Uterus (tissue), 4 donors: Measurements from ENCODE around the gene CCDC174. TPM values are rescaled to one million over a fixed set of nuclear protein-coding genes. Genes with fewer than 3 reads are reported as not detected.
"Not testable (repeated sequence)": the region's sequence is repeated elsewhere in the genome, so short reads cannot be mapped to it uniquely, and the experiment has no call there.

Experiments
- DNase-seq, 2 donors: peaks; one replicate each; pipeline ENCODE4 v3.0.0-alpha.2; 2019 to 2020
- H3K27ac ChIP-seq, 2 donors: fragments of 200-600 bp; sonication (generic); 1 replicate in 1 of 2; 2 replicates in 1 of 2; pipeline ENCODE4 v1.5.1; 2016 to 2018
- H3K27me3 ChIP-seq, 2 donors: fragments of 200-600 bp; sonication (generic); one replicate each; pipeline ENCODE4 v1.5.1; 2018 to 2019; ENCODE audit warnings: control low read depth in 1 of 2
- H3K36me3 ChIP-seq, 2 donors: fragments of 200-600 bp; sonication (generic); one replicate each; pipeline ENCODE4 v1.5.1; 2019; ENCODE audit warnings: control low read depth in 1 of 2
- H3K4me1 ChIP-seq, 2 donors: fragments of 200-600 bp; sonication (generic); one replicate each; pipeline ENCODE4 v1.5.1; 2018 to 2019; ENCODE audit warnings: control low read depth in 1 of 2
- H3K4me3 ChIP-seq, 2 donors: fragments of 200-600 bp; sonication (generic); 1 replicate in 1 of 2; 2 replicates in 1 of 2; pipeline ENCODE4 v1.5.1; 2018 to 2019; ENCODE audit warnings: mild to moderate bottlenecking in 1 of 2
- H3K9me3 ChIP-seq, 2 donors: fragments of 200-600 bp; sonication (generic); one replicate each; pipeline ENCODE4 v1.5.1; 2019; ENCODE audit warnings: control low read depth in 1 of 2
- CTCF ChIP-seq, 4 experiments: fragments of 200-600 bp in 2 of 4; fragments of 450-650 bp in 2 of 4; sonication (generic) in 2 of 4; IDR thresholded peaks; one replicate each; pipeline ENCODE4 v1.5.1; 2016 to 2019; ENCODE audit warnings: antibody characterized with exemption in 4 of 4, mild to moderate bottlenecking in 2 of 4, moderate library complexity in 1 of 4
- POLR2A ChIP-seq, 2 donors: fragments of 450-650 bp; IDR thresholded peaks; one replicate each; pipeline ENCODE4 v1.6.1; 2016; ENCODE audit warnings: antibody characterized with exemption in 2 of 2, mild to moderate bottlenecking in 1 of 2, moderate library complexity in 1 of 2
- intact Hi-C: fragments of 100-400 bp; cut with DNase I; formaldehyde crosslinking; loops from one replicate; pipeline ENCODE4 v1.15.1; 2023; ENCODE audit warnings: low total_unique reads
- total RNA-seq, 4 donors: library from RNA; depleted of rRNA in 3 of 4; stranded (reverse); fragments of >200 nt in 3 of 4; gene quantifications; one replicate each; pipeline versions ENCODE4 v1.1.0 to v1.2.4, GENCODE V29; 2014 to 2023
- donor health status: DM: yes; HTN: yes; CAD: no.

CCDC174 gene
- total RNA-seq, 4 donors from 2014 or later: 5.3 to 33.1 (median 14.4) TPM

DNA sequence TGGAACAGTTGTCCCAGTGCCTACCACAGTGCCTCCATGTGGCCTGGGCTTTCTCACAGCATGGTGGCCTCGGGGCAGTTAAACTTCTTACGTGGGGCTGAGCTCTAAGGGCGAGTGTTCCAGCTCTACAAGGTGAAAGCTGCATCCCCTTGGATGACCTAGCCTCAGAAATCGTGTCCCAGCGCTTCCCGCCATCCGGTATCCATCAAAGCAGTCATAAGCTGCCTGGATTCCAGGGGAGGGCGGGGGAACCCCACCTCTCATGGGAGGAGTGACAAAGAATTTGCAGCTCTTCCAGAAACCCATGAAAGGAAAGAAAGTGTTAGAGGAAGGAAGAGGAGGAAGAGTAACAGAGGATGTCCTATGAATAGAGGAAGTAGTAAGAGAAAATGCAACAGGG, 45.8 kb upstream of the CCDC174 start:
- H3K4me3 ChIP-seq: no peak overlapping the region
- H3K36me3 ChIP-seq: no peaks in the 10 kb centered on the region
- TF ChIP-seq POLR2A (IDR thresholded peaks at IDR 0.05) (no peak), CTCF (IDR thresholded peaks at IDR 0.05) (no peak)
- DNase-seq: no peak
- H3K27ac ChIP-seq: no peak overlapping the region
- H3K27me3 ChIP-seq: peaks cover 3 to 13% of the 10 kb centered on the region in 2 donors
- intact Hi-C loops: no loop called here
- H3K4me1 ChIP-seq: peaks cover 0 to 9% of the 10 kb centered on the region in 2 donors
- no peaks in the 10 kb centered on the region for H3K9me3 ChIP-seq

GRCh38 chr3:14606669-14607339, 44.8 kb upstream of the CCDC174 start:
- peaks cover 0 to 9% of the 10 kb centered on the region in 2 donors for H3K4me1 ChIP-seq
- H3K9me3 ChIP-seq: no peaks in the 10 kb centered on the region
- H3K4me3 ChIP-seq: no peak overlapping the region
- intact Hi-C loops: no loop called here
- no peak overlapping the region for H3K27ac ChIP-seq
- TF ChIP-seq CTCF (IDR thresholded peaks at IDR 0.05): no peak
- no peak for TF ChIP-seq POLR2A (IDR thresholded peaks at IDR 0.05)
- H3K27me3 ChIP-seq: peaks cover 3 to 6% of the 10 kb centered on the region in 2 donors
- no peaks in the 10 kb centered on the region for H3K36me3 ChIP-seq
- DNase-seq: no peak

GRCh38 chr3:14608298-14608697, 43.3 kb upstream of the CCDC174 start:
- intact Hi-C loops: no loop called here
- no peak overlapping the region for H3K4me3 ChIP-seq
- H3K27me3 ChIP-seq: peaks cover 0 to 4% of the 10 kb centered on the region in 2 donors
- H3K4me1 ChIP-seq: no peaks in the 10 kb centered on the region
- H3K36me3 ChIP-seq: no peaks in the 10 kb centered on the region
- no peak for DNase-seq
- TF ChIP-seq POLR2A (IDR thresholded peaks at IDR 0.05): no peak
- TF ChIP-seq CTCF (IDR thresholded peaks at IDR 0.05): no peak
- no peaks in the 10 kb centered on the region for H3K9me3 ChIP-seq
- no peak overlapping the region for H3K27ac ChIP-seq

DNA sequence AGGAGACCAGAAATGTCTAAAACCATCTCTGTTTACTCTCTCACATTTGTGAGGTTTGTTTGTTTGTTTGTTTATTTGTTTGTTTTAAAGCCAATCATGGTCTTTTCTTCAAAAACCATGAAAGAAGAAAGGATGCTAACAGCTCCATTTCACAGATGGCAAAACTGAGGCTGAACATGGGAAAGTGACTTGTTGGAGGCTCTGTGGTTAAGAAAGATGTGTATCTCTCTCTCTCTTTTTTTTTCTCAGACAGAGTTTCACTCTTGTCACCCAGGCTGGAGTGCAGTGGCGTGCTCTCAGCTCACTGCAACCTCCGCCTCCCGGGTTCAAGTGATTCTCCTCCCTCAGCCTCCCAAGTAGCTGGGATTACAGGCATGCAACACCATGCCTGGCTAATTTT, 42.5 kb upstream of the CCDC174 start:
- intact Hi-C loops, H3K27ac ChIP-seq, H3K27me3 ChIP-seq, H3K36me3 ChIP-seq, H3K9me3 ChIP-seq, H3K4me3 ChIP-seq, DNase-seq, H3K4me1 ChIP-seq: not testable (repeated sequence)

DNA sequence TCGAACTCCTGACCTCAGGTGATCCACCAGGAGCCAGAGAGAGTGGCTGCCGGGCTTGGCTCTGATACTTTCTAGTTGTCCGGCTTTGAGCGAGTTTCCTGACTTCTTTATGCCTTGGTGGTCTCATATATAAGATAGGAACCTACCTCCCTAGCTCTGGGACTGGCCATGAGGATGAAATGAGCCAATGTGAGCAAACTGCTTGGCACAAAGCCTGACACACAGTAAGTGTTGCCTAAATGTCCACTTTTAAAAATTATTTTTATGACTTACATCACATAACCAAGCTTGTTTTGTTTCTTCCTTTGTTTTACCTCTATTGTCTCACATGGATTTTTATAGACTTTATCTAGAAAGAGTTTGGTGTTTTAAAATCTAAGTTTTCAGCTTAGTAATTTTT, 42.1 kb upstream of the CCDC174 start:
- H3K4me3 ChIP-seq: no peak overlapping the region

More for the DNA sequence above, 42.1 kb upstream of the CCDC174 start:
- Histone ChIP-seq H3K36me3 (no peaks in the 10 kb centered on the region), H3K27me3 (no peaks in the 10 kb centered on the region), H3K4me1 (no peaks in the 10 kb centered on the region), H3K9me3 (no peaks in the 10 kb centered on the region), H3K27ac (no peak overlapping the region)
- intact Hi-C loops: no loop called here
- DNase-seq: no peak
- TF ChIP-seq CTCF (IDR thresholded peaks at IDR 0.05): no peak
- no peak for TF ChIP-seq POLR2A (IDR thresholded peaks at IDR 0.05)
